K562 (cell line): ENCODE results near the gene USP49. TPM values are rescaled to one million over a fixed set of nuclear protein-coding genes. Genes with fewer than 3 reads are reported as not detected.

Source experiments
- AFF1 ChIP-seq, 2 experiments: fragments of 450-650 bp; IDR thresholded peaks; 2 replicates each; pipeline ENCODE4 v1.6.1; 2018; ENCODE audit warnings: mild to moderate bottlenecking in 2 of 2, low read depth in 1 of 2; ENCODE audit not compliant: partially characterized antibody in 2 of 2
- C11orf30 ChIP-seq: fragments of 450-650 bp; IDR thresholded peaks from 2 replicates; pipeline ENCODE4 v1.6.1; 2016; ENCODE audit warnings: low read depth, mild to moderate bottlenecking
- ETV1 ChIP-seq: fragments of 450-650 bp; conservative IDR thresholded peaks from 2 replicates; pipeline ENCODE4 v1.6.1; 2016; ENCODE audit warnings: missing genetic modification characterization, control low read depth, low read depth, missing compliant biosample characterization
- HMGN3 ChIP-seq: IDR thresholded peaks from 2 replicates; pipeline ENCODE4 v1.6.1; 2011; ENCODE audit warnings: borderline replicate concordance, low read depth, mild to moderate bottlenecking, mixed read lengths, low read length; ENCODE audit not compliant: insufficient read length; ENCODE audit errors: extremely low read depth
- NKRF ChIP-seq: fragments of 450-650 bp; IDR thresholded peaks from 2 replicates; pipeline ENCODE4 v1.6.1; 2016; ENCODE audit warnings: borderline replicate concordance
- PREB ChIP-seq: sonication (generic); formaldehyde crosslinking; IDR thresholded peaks from 2 replicates; pipeline ENCODE4 v1.8.1; 2023; ENCODE audit warnings: mild to moderate bottlenecking, missing genetic modification reagents
- RERE ChIP-seq: sonication (generic); formaldehyde crosslinking; IDR thresholded peaks from 2 replicates; pipeline ENCODE4 v1.8.0; 2023; ENCODE audit warnings: missing genetic modification reagents, mild to moderate bottlenecking, borderline replicate concordance
- SMAD4 ChIP-seq: fragments of 250-450 bp; sonication (Bioruptor Pico); conservative IDR thresholded peaks from 2 replicates; pipeline ENCODE4 v1.8.0; 2021; ENCODE audit warnings: inconsistent platforms, mild to moderate bottlenecking, moderate library complexity
- WHSC1 ChIP-seq: IDR thresholded peaks from one replicate; pipeline ENCODE4 v1.6.1; 2012; ENCODE audit warnings: low read length, control low read depth, inconsistent platforms
- ZNF24 ChIP-seq: fragments of 450-650 bp; IDR thresholded peaks from 2 replicates; pipeline ENCODE4 v1.6.1; 2016
- ZNF444 ChIP-seq: fragments of 250-450 bp; sonication (Bioruptor Pico); IDR thresholded peaks from 2 replicates; pipeline ENCODE4 v1.4.0; 2020; ENCODE audit warnings: mild to moderate bottlenecking, moderate library complexity
- polyA plus RNA-seq, 8 experiments: library from polyadenylated mRNA; depleted of rRNA in 4 of 8; stranded (reverse) in 5 of 8; unstranded in 3 of 8; fragments of >200 nt; fragmentation: Nextera tagmentation in 2 of 8; fragmentation: Illumina TruSeq in 1 of 8; extraction: Ambion mirVana in 2 of 8; extraction: Trizol in 1 of 8; gene quantifications; 2 replicates each; pipeline versions ENCODE4 v1.2.1 to v1.2.3, GENCODE V29; 2011 to 2014; ENCODE audit warnings: inconsistent platforms in 1 of 8, missing spikeins in 1 of 8
- total RNA-seq, 7 experiments: library from RNA; depleted of rRNA in 6 of 7; stranded (reverse); fragments of >200 nt in 6 of 7; fragmentation: Illumina TruSeq in 2 of 7; extraction: Trizol in 2 of 7; gene quantifications; 2 replicates each; pipeline versions ENCODE4 v1.2.1 to v1.2.3, GENCODE V29; 2011 to 2021; ENCODE audit warnings: low replicate concordance in 1 of 7

Gene USP49
- total and polyA plus RNA-seq, 9 of the 15 experiments (the other 6 are each of a cell fraction or from before 2014, with no cell fraction given) = 1.0 to 9.9 (median 6.5) TPM

GRCh38 chr6:41895300-41896233, at the start of gene USP49 (continued):
- TF ChIP-seq RERE (CRISPR knock-in tag) = no peak
- peak; percentile 52 for TF ChIP-seq HMGN3
- TF ChIP-seq SMAD4 (CRISPR knock-in tag) = peak; percentile 65; the same call in 1 of the 2 replicates
- no peak for TF ChIP-seq WHSC1
- peak in 1 of 2 experiments; percentile 41 for TF ChIP-seq AFF1 (IDR thresholded peaks at IDR 0.05; ENCODE audit: low read depth in 1 of 2, partially characterized antibody in 2 of 2)
- peak; percentile 99 for TF ChIP-seq ZNF24
- TF ChIP-seq ZNF444 = no peak
- no peak for TF ChIP-seq C11orf30
- peak; percentile 85 for TF ChIP-seq NKRF
- TF ChIP-seq ETV1 (tag) = peak; percentile 68
- no peak for TF ChIP-seq PREB
